Measurements from ENCODE around the gene BTBD1.

- no peak for TF ChIP-seq CTCF (tag by site-specific recombination; IDR thresholded peaks at IDR 0.05)
- TF ChIP-seq, protein P1, sequence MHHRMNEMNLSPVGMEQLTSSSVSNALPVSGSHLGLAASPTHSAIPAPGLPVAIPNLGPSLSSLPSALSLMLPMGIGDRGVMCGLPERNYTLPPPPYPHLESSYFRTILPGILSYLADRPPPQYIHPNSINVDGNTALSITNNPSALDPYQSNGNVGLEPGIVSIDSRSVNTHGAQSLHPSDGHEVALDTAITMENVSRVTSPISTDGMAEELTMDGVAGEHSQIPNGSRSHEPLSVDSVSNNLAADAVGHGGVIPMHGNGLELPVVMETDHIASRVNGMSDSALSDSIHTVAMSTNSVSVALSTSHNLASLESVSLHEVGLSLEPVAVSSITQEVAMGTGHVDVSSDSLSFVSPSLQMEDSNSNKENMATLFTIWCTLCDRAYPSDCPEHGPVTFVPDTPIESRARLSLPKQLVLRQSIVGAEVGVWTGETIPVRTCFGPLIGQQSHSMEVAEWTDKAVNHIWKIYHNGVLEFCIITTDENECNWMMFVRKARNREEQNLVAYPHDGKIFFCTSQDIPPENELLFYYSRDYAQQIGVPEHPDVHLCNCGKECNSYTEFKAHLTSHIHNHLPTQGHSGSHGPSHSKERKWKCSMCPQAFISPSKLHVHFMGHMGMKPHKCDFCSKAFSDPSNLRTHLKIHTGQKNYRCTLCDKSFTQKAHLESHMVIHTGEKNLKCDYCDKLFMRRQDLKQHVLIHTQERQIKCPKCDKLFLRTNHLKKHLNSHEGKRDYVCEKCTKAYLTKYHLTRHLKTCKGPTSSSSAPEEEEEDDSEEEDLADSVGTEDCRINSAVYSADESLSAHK (tag by site-specific recombination; IDR thresholded peaks at IDR 0.05), result no peak
Observed at GRCh38 chr15:82995076-82995475, 72.0 kb downstream of the BTBD1 start.

Data from HEK293 (cell line).